ENCODE data around the gene ZNF282. TPM values are rescaled to one million over a fixed set of nuclear protein-coding genes. Genes with fewer than 3 reads are reported as not detected.
"Not testable (repeated sequence)": the region's sequence is repeated elsewhere in the genome, so short reads cannot be mapped to it uniquely, and the experiment has no call there.

Gene ZNF282
- total RNA-seq, 1 experiment from 2014 or later, result 31.4 TPM

- Histone ChIP-seq H3K9me3 (ENCODE audit: low read length) (no peaks in the 10 kb centered on the region), H2AFZ (ENCODE audit: low read length) (no peak overlapping the region), H3K27ac (ENCODE audit: low read length) (no peak overlapping the region), H3K4me3 (ENCODE audit: low read length) (no peak overlapping the region), H3K4me1 (ENCODE audit: insufficient read depth, low read length) (peaks cover 8% of the 10 kb centered on the region), H3K79me2 (ENCODE audit: low read length) (peaks cover 18% of the 10 kb centered on the region; the same call in 1 of the 2 replicates), H3K4me2 (ENCODE audit: low read length) (no peak overlapping the region), H3K9me2 (replicated peaks; ENCODE audit: low read length) (no peaks in the 10 kb centered on the region), H4K20me1 (ENCODE audit: low read length) (no peaks in the 10 kb centered on the region), H3K36me3 (ENCODE audit: low read depth, low read length) (no peaks in the 10 kb centered on the region; the same call in 1 of the 2 replicates), H3K9ac (ENCODE audit: low read length) (no peak overlapping the region), H3F3A (ENCODE audit: low read length, unreplicated experiment) (no peaks in the 10 kb centered on the region), H3K27me3 (ENCODE audit: low read length) (no peaks in the 10 kb centered on the region)
- DNase-seq, result no peak
- ChIA-PET CTCF (no interaction called here), POLR2A (ENCODE audit: unreplicated experiment) (no interaction called here)
- intact Hi-C loops (cut with micrococcal nuclease), result no loop called here
- TF ChIP-seq, protein P1, sequence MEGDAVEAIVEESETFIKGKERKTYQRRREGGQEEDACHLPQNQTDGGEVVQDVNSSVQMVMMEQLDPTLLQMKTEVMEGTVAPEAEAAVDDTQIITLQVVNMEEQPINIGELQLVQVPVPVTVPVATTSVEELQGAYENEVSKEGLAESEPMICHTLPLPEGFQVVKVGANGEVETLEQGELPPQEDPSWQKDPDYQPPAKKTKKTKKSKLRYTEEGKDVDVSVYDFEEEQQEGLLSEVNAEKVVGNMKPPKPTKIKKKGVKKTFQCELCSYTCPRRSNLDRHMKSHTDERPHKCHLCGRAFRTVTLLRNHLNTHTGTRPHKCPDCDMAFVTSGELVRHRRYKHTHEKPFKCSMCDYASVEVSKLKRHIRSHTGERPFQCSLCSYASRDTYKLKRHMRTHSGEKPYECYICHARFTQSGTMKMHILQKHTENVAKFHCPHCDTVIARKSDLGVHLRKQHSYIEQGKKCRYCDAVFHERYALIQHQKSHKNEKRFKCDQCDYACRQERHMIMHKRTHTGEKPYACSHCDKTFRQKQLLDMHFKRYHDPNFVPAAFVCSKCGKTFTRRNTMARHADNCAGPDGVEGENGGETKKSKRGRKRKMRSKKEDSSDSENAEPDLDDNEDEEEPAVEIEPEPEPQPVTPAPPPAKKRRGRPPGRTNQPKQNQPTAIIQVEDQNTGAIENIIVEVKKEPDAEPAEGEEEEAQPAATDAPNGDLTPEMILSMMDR (conservative IDR thresholded peaks at IDR 0.05; ENCODE audit: low read depth, low read length), result no peak
- no peak for TF ChIP-seq EZH2phosphoT487 (IDR thresholded peaks at IDR 0.05; ENCODE audit: borderline replicate concordance, low read length)
- TF ChIP-seq EZH2 (IDR thresholded peaks at IDR 0.05; ENCODE audit: low read length, unreplicated experiment), result no peak
- no peak for ATAC-seq
- BruUV-seq (replicated peaks), result no TSS peak
Measured at GRCh38 chr7:149266451-149266850, 71.1 kb downstream of the ZNF282 start.

DNA sequence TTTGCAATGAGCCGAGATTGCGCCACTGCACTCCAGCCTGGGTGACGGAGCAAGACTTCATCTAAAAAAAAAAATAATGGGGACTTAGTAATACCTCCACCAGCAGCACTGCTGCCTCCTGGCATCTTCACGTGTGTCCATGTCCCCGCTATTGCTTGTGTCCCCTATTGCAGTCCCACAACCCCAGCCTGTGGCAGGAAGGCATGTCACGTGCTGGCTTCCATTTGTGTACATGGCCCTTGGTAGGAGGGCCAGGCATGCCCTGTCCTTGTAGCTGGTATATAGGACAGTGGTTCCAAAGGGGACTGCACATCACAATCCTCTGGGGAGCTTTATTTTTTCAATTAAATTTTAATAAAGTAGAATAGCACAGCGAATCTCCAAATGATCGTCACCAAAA, 72.4 kb downstream of the ZNF282 start:
- no peaks in the 10 kb centered on the region for H3K9me3 ChIP-seq (ENCODE audit: low read length)
- no peaks in the 10 kb centered on the region for H3K9me2 ChIP-seq (replicated peaks; ENCODE audit: low read length)
- DNase-seq (no peak), ATAC-seq (no peak)
- H3K9ac ChIP-seq (ENCODE audit: low read length), result no peak overlapping the region
- no peak overlapping the region for H3K27ac ChIP-seq (ENCODE audit: low read length)
- no peaks in the 10 kb centered on the region for H3F3A ChIP-seq (ENCODE audit: low read length, unreplicated experiment)
- ChIA-PET CTCF (no interaction called here), POLR2A (ENCODE audit: unreplicated experiment) (no interaction called here)
- H3K79me2 ChIP-seq (ENCODE audit: low read length), result peaks cover 15% of the 10 kb centered on the region; the same call in 1 of the 2 replicates
- no peak overlapping the region for H3K4me2 ChIP-seq (ENCODE audit: low read length)
- H3K4me3 ChIP-seq (ENCODE audit: low read length), result no peak overlapping the region
- peaks cover 2% of the 10 kb centered on the region for H3K4me1 ChIP-seq (ENCODE audit: insufficient read depth, low read length)
- intact Hi-C loops (cut with micrococcal nuclease), result no loop called here
- H2AFZ ChIP-seq (ENCODE audit: low read length), result no peak overlapping the region
- no peaks in the 10 kb centered on the region for H3K27me3 ChIP-seq (ENCODE audit: low read length)
- H3K36me3 ChIP-seq (ENCODE audit: low read depth, low read length), result no peaks in the 10 kb centered on the region; the same call in 1 of the 2 replicates
- no TSS peak for BruUV-seq (replicated peaks)
- H4K20me1 ChIP-seq (ENCODE audit: low read length), result no peaks in the 10 kb centered on the region
- TF ChIP-seq EZH2 (IDR thresholded peaks at IDR 0.05; ENCODE audit: low read length, unreplicated experiment), result no peak
- TF ChIP-seq, protein P1 (conservative IDR thresholded peaks at IDR 0.05; ENCODE audit: low read depth, low read length), result no peak
- no peak for TF ChIP-seq EZH2phosphoT487 (IDR thresholded peaks at IDR 0.05; ENCODE audit: borderline replicate concordance, low read length)

- H4K20me1 ChIP-seq (ENCODE audit: low read length); H2AFZ ChIP-seq (ENCODE audit: low read length); BruUV-seq (replicated peaks); H3K9me3 ChIP-seq (ENCODE audit: low read length); DNase-seq; H3K4me1 ChIP-seq (ENCODE audit: insufficient read depth, low read length); H3K27me3 ChIP-seq (ENCODE audit: low read length); H3K79me2 ChIP-seq (ENCODE audit: low read length); ATAC-seq; H3K4me3 ChIP-seq (ENCODE audit: low read length); H3K9ac ChIP-seq (ENCODE audit: low read length); H3K9me2 ChIP-seq (replicated peaks; ENCODE audit: low read length); H3K27ac ChIP-seq (ENCODE audit: low read length); H3K36me3 ChIP-seq (ENCODE audit: low read depth, low read length); H3F3A ChIP-seq (ENCODE audit: low read length, unreplicated experiment); CTCF ChIA-PET; POLR2A ChIA-PET (ENCODE audit: unreplicated experiment); H3K4me2 ChIP-seq (ENCODE audit: low read length); intact Hi-C loops (cut with micrococcal nuclease): not testable (repeated sequence)
Measured at GRCh38 chr7:149274424-149274823, 79.1 kb downstream of the ZNF282 start.

Other genes starting within 250 kb of the ZNF282 start
- 249 and 253 TPM in 2 replicates for gene PDIA4, start 167.0 kb upstream of the ZNF282 start, total RNA-seq (2014; rRNA removed)
- gene ZNF786, start 104.8 kb upstream of the ZNF282 start, total RNA-seq (2014; rRNA removed), result 4.2 and 6.3 TPM in 2 replicates
- 1.6 and 2.0 TPM in 2 replicates for gene ZNF425, start 69.2 kb upstream of the ZNF282 start, total RNA-seq (2014; rRNA removed)
- 8.2 and 9.1 TPM in 2 replicates for gene ZNF398, start 48.1 kb upstream of the ZNF282 start, total RNA-seq (2014; rRNA removed)
- 9.7 and 10.4 TPM in 2 replicates for gene ZNF212, start 44.1 kb downstream of the ZNF282 start, total RNA-seq (2014; rRNA removed)
- gene ZNF783, start 66.7 kb downstream of the ZNF282 start, total RNA-seq (2014; rRNA removed), result 6.9 and 7.0 TPM in 2 replicates